Fibroblast of lung (primary cell): ENCODE data around the gene NONO.
"Not testable (repeated sequence)": the region's sequence is repeated elsewhere in the genome, so short reads cannot be mapped to it uniquely, and the experiment has no call there.

Experiments
- CTCF ChIP-seq, 2 donors: IDR thresholded peaks in 1 of 2; conservative IDR thresholded peaks in 1 of 2; 1 replicate in 1 of 2; 2 replicates in 1 of 2; pipeline ENCODE4 v1.5.1; 2011 to 2012; ENCODE audit warnings: low read length in 2 of 2, control low read depth in 1 of 2, inconsistent platforms in 1 of 2, low read depth in 1 of 2, mild to moderate bottlenecking in 1 of 2
- EZH2 ChIP-seq: IDR thresholded peaks from 2 replicates; pipeline ENCODE4 v1.5.1; 2012; ENCODE audit warnings: low read length, control low read depth, mild to moderate bottlenecking; ENCODE audit errors: missing control alignments

DNA sequence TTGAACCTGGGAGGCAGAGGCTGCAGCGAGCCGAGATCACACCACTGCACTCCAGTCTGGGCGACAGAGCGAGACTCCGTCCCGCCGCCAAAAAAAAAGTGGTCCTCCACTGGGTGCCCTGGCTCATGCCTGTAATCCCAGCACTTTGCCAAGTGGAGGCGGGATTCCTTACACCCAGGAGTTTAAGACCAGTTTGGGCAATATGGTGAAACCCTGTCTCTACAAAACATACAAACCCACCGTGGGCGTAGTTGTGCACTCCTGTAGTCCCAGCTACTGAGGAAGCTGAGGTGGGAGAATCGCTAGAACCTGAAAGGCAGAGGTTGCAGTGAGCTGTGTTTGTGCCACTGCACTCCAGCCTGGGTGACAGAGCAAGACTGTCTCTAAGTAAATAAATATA is 2.1 kb upstream of the NONO start:
- not testable (repeated sequence) for TF ChIP-seq CTCF (conservative IDR thresholded peaks at IDR 0.05 in 1 of 2, IDR thresholded peaks at IDR 0.05 in 1 of 2; ENCODE audit: low read depth in 1 of 2, low read length in 2 of 2); EZH2
